Duodenal mucosa (tissue), 2 donors: ENCODE measurements around the gene ISM1.

Source experiments
- H3K27ac ChIP-seq: one replicate; pipeline ENCODE4 v1.7.0; 2013; ENCODE audit warnings: low read depth, low read length
- H3K27me3 ChIP-seq, 2 donors: one replicate each; pipeline ENCODE4 v1.7.0; 2013; ENCODE audit warnings: low read length in 2 of 2, control low read depth in 1 of 2; ENCODE audit not compliant: insufficient read depth in 2 of 2, control insufficient read depth in 1 of 2
- H3K36me3 ChIP-seq, 2 donors: one replicate each; pipeline ENCODE4 v1.7.0; 2013; ENCODE audit warnings: low read length in 2 of 2, control low read depth in 1 of 2; ENCODE audit not compliant: insufficient read depth in 2 of 2, control insufficient read depth in 1 of 2
- H3K4me1 ChIP-seq, 2 donors: one replicate each; pipeline ENCODE4 v1.7.0; 2013; ENCODE audit warnings: low read length in 2 of 2, control low read depth in 1 of 2; ENCODE audit not compliant: insufficient read depth in 2 of 2, control insufficient read depth in 1 of 2
- H3K4me3 ChIP-seq, 2 donors: one replicate each; pipeline ENCODE4 v1.7.0; 2013; ENCODE audit warnings: low read length in 2 of 2, low read depth in 1 of 2
- H3K9ac ChIP-seq, 2 donors: one replicate each; pipeline ENCODE4 v1.7.0; 2013; ENCODE audit warnings: low read length in 2 of 2, low read depth in 1 of 2
- H3K9me3 ChIP-seq, 2 donors: one replicate each; pipeline ENCODE4 v1.7.0; 2013; ENCODE audit warnings: low read length in 2 of 2, control low read depth in 1 of 2; ENCODE audit not compliant: control insufficient read depth in 1 of 2

Gene ISM1

DNA sequence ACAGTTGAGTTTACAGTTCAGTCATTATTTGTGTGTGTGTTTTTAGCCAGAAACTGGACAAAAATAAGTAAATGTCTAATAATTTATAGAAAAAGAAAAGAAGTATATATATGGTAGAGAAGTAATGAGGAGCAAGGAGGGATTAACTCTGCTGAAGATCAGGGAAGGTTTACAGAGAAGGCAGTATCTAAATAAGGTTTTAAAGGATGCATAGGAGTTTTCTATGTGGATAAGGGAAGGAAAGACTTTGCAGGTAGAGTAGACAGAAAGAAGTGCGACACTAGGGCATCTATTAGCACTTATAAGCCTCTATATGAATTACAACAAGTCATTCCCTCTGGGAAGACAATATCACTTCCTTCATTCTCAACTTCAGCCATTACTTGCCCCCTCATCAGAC lies 34.3 kb downstream of the ISM1 start:
- no peak overlapping the region for H3K27ac ChIP-seq
- H3K4me1 ChIP-seq = no peaks in the 10 kb centered on the region
- H3K4me3 ChIP-seq = no peak overlapping the region
- no peaks in the 10 kb centered on the region for H3K36me3 ChIP-seq
- H3K9me3 ChIP-seq = no peaks in the 10 kb centered on the region
- H3K9ac ChIP-seq = no peak overlapping the region
- no peaks in the 10 kb centered on the region for H3K27me3 ChIP-seq

- no peaks in the 10 kb centered on the region for H3K36me3 ChIP-seq
- H3K4me3 ChIP-seq = no peak overlapping the region
- no peak overlapping the region for H3K27ac ChIP-seq
- no peaks in the 10 kb centered on the region for H3K27me3 ChIP-seq
- H3K9me3 ChIP-seq = no peaks in the 10 kb centered on the region
- no peak overlapping the region for H3K9ac ChIP-seq
- H3K4me1 ChIP-seq = no peaks in the 10 kb centered on the region
Measured at GRCh38 chr20:13256606-13257005, 35.5 kb downstream of the ISM1 start.

DNA sequence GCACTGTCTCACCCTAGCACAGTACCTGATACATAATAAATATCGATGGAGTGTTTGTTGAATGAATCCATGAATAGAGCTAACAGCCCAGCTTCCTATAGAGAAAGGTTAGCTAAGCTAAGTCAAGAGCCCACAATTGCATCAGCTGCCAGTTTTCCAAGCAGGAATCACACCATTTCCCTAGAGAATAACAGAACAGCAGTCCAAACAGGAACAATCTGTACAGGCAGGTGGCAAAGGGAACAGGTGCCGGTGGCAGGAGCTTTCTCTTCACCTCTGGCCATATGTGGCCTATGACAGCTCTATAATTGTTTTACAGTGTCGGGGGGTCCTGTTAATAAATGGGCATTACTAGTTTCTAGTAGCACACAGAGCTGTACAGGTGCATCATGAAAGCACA lies 38.8 kb downstream of the ISM1 start:
- H3K9ac ChIP-seq = no peak overlapping the region
- no peak overlapping the region for H3K27ac ChIP-seq
- no peaks in the 10 kb centered on the region for H3K4me1 ChIP-seq
- H3K27me3 ChIP-seq = no peaks in the 10 kb centered on the region
- no peak overlapping the region for H3K4me3 ChIP-seq
- H3K36me3 ChIP-seq = no peaks in the 10 kb centered on the region
- H3K9me3 ChIP-seq = no peaks in the 10 kb centered on the region

GRCh38 chr20:13260650-13261279 lies 39.7 kb downstream of the ISM1 start:
- no peak overlapping the region for H3K9ac ChIP-seq
- H3K27ac ChIP-seq = no peak overlapping the region
- no peaks in the 10 kb centered on the region for H3K4me1 ChIP-seq
- no peaks in the 10 kb centered on the region for H3K36me3 ChIP-seq
- H3K9me3 ChIP-seq = no peaks in the 10 kb centered on the region
- no peak overlapping the region for H3K4me3 ChIP-seq
- H3K27me3 ChIP-seq = no peaks in the 10 kb centered on the region

- Histone ChIP-seq H3K4me1 (no peaks in the 10 kb centered on the region), H3K9me3 (no peaks in the 10 kb centered on the region), H3K27ac (no peak overlapping the region), H3K9ac (no peak overlapping the region), H3K4me3 (no peak overlapping the region), H3K36me3 (no peaks in the 10 kb centered on the region), H3K27me3 (no peaks in the 10 kb centered on the region)
Measured at GRCh38 chr20:13261460-13262301, 40.6 kb downstream of the ISM1 start.

DNA sequence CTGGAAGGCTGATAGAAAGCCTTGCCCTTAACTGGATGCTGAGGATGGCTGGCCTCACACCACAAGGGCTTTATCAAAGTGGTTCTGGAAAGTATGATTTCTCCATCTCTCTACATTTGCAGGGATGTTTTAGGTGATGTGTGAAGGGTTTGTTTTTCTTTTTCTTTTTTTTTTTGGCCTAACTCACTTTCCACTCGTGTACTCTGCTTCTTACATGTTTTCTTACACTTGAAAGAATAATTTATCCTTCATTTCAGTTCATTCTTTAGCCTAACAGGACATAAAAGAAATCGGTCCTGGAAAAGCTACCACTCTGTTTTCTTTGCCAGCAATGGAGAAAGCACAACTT lies 41.2 kb downstream of the ISM1 start:
- Histone ChIP-seq H3K27me3 (no peaks in the 10 kb centered on the region), H3K27ac (no peak overlapping the region), H3K9me3 (no peaks in the 10 kb centered on the region), H3K4me3 (no peak overlapping the region), H3K36me3 (no peaks in the 10 kb centered on the region), H3K9ac (no peak overlapping the region), H3K4me1 (no peaks in the 10 kb centered on the region)

DNA sequence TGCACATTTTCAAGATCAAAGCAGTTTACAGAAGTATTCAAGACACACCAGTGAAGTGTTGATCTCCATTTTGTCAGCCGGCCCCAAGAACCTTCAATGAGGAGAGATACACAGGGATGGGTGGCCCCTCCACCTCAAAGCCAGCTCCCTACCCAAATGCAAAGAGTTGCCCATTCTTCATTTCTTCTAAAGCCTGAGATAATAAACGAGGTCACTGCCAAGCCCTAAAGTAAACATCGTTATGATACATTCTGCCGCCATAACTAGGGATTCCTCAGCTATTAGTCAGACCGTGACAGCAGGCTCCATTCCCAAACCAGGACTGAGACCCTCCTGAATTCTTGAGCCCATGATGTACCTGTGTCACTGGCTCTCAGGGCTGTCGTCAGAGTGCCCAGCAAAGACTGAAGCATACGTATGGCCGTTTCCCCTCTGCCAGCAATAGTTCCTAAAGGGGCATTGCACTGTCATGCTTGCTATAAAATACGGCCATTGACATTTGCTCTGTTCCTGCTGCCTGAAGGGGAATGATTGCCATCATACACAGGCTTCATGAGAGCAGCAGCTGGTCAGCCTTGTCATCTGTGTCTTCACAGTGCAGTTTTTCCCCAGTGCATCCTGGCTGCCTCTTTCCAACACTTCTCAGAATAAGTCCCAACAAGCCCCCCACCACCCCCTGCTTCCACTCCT lies 41.7 kb downstream of the ISM1 start:
- Histone ChIP-seq H3K27me3 (no peaks in the 10 kb centered on the region), H3K4me3 (no peak overlapping the region), H3K27ac (no peak overlapping the region), H3K9me3 (no peaks in the 10 kb centered on the region), H3K4me1 (no peaks in the 10 kb centered on the region), H3K9ac (no peak overlapping the region), H3K36me3 (no peaks in the 10 kb centered on the region)

- Histone ChIP-seq H3K4me3 (no peak overlapping the region), H3K9me3 (no peaks in the 10 kb centered on the region), H3K27me3 (no peaks in the 10 kb centered on the region), H3K4me1 (no peaks in the 10 kb centered on the region), H3K36me3 (no peaks in the 10 kb centered on the region), H3K9ac (no peak overlapping the region), H3K27ac (no peak overlapping the region)
Measured at GRCh38 chr20:13263451-13263850, 42.4 kb downstream of the ISM1 start.

DNA sequence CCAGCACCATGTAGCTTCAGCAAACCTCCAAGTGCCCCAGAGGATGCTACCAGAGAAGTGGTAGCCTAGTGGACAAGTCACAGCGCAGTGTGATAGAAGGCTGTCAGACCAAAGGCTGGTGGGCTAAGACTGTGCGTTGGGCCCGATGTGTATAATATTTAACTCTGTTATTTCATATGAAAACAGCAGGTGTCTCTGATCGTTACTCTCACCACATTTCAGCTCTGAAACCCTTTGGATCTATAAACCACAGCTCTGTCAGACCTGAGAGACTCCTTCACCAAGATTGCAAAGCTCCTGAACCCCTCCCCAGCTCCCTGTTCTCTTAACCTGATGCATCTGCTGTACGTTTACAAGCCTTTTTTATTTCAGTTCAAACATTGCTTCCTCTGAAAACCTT lies 43.8 kb downstream of the ISM1 start:
- no peaks in the 10 kb centered on the region for H3K27me3 ChIP-seq
- no peaks in the 10 kb centered on the region for H3K36me3 ChIP-seq
- no peaks in the 10 kb centered on the region for H3K9me3 ChIP-seq
- no peak overlapping the region for H3K27ac ChIP-seq
- H3K9ac ChIP-seq = no peak overlapping the region
- H3K4me3 ChIP-seq = no peak overlapping the region
- no peaks in the 10 kb centered on the region for H3K4me1 ChIP-seq

- no peak overlapping the region for H3K9ac ChIP-seq
- no peaks in the 10 kb centered on the region for H3K27me3 ChIP-seq
- no peak overlapping the region for H3K4me3 ChIP-seq
Measured at GRCh38 chr20:13265941-13266340, 44.9 kb downstream of the ISM1 start.

More at GRCh38 chr20:13265941-13266340, 44.9 kb downstream of the ISM1 start:
- H3K4me1 ChIP-seq = no peaks in the 10 kb centered on the region
- no peaks in the 10 kb centered on the region for H3K9me3 ChIP-seq
- H3K36me3 ChIP-seq = no peaks in the 10 kb centered on the region
- no peak overlapping the region for H3K27ac ChIP-seq
